ENCODE measurements around the gene CBX2.

GRCh38 chr17:79826204-79826680 lies 48.3 kb downstream of the CBX2 start:
- TF ChIP-seq CTCF (IDR thresholded peaks at IDR 0.05; ENCODE audit: insufficient read depth, low read length): no peak
- TF ChIP-seq REST (IDR thresholded peaks at IDR 0.05; ENCODE audit: insufficient replicate concordance, low read depth): no peak
- TF ChIP-seq GABPA (IDR thresholded peaks at IDR 0.05; ENCODE audit: low read depth): peak; percentile 57; the same call in 1 of the 2 replicates
- peak; percentile 29; the same call in 1 of the 2 replicates for TF ChIP-seq POLR2AphosphoS5 (IDR thresholded peaks at IDR 0.05; ENCODE audit: low read depth)
- TF ChIP-seq SPI1 (IDR thresholded peaks at IDR 0.05; ENCODE audit: borderline replicate concordance, low read depth): peak; percentile 100

All from HL-60 (cell line).